ENCODE results near the gene SYNE3.

DNA sequence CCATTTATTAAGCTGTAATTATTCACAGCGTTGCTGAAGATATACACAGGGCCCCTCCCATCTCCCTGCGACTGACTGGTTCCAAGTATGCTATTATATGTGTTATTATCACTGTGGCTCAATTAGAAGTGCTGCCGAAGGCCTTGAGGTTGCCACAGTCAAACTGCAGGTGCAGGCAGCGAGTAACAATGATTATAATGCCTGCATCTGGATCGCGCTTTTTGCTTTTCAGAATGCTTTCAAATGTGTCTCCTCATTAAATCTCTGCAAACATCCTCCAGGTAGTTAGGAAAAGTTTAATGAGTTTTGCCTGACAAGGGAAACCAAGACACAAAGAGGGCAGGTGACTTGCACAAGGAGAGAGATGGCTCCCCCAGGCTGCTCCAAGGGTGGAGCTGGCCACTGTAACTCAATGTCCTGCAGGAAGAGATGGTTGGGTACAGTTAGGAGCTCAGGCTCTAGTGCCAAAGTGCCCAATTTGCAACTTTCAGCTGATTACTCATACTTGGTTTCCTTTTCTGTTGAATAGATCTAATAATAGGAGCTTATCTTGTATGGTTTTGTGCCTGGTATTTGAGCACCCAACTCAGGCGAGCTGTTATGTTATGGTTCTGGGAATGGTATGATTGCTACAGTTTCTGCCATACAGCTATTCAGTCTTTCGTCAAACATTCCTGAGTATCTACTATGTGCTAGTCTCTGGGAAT, 1.7 kb upstream of the SYNE3 start:
- TF ChIP-seq, protein P1, sequence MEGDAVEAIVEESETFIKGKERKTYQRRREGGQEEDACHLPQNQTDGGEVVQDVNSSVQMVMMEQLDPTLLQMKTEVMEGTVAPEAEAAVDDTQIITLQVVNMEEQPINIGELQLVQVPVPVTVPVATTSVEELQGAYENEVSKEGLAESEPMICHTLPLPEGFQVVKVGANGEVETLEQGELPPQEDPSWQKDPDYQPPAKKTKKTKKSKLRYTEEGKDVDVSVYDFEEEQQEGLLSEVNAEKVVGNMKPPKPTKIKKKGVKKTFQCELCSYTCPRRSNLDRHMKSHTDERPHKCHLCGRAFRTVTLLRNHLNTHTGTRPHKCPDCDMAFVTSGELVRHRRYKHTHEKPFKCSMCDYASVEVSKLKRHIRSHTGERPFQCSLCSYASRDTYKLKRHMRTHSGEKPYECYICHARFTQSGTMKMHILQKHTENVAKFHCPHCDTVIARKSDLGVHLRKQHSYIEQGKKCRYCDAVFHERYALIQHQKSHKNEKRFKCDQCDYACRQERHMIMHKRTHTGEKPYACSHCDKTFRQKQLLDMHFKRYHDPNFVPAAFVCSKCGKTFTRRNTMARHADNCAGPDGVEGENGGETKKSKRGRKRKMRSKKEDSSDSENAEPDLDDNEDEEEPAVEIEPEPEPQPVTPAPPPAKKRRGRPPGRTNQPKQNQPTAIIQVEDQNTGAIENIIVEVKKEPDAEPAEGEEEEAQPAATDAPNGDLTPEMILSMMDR (conservative IDR thresholded peaks at IDR 0.05): no peak
- no peak for TF ChIP-seq EZH2 (IDR thresholded peaks at IDR 0.05; ENCODE audit: low read depth)
